PC-9 (cell line): ENCODE results near the gene SLC25A52. TPM values are rescaled to one million over a fixed set of nuclear protein-coding genes. Genes with fewer than 3 reads are reported as not detected.

Experiments
- BruUV-seq: library from RNA; stranded (reverse); fragments of 400-500 nt; replicated peaks from 2 replicates; lab custom pipeline; 2021; lab: Mats Ljungman, UMichigan
- CTCF ChIA-PET: fragments of 300-600 bp; sonication (Branson Sonifier 250); formaldehyde crosslinking; loops from one replicate; lab custom pipeline; 2022; ENCODE audit warnings: antibody characterized with exemption; lab: Charles Lee
- POLR2A ChIA-PET: fragments of 300-600 bp; sonication (Branson Sonifier 250); formaldehyde crosslinking; loops from one replicate; lab custom pipeline; 2022; ENCODE audit warnings: antibody characterized with exemption; ENCODE audit not compliant: unreplicated experiment; lab: Charles Lee
- DNase-seq, 2 experiments: peaks; one replicate each; pipeline versions ENCODE4 v3.0.0 to v3.0.0-alpha.2; 2015 to 2022; ENCODE audit warnings: mixed read lengths in 1 of 2
- H2AFZ ChIP-seq: fragments of 200-600 bp; sonication (generic); 2 replicates; pipeline ENCODE4 v1.8.1; 2017; ENCODE audit warnings: antibody characterized with exemption
- H3F3A ChIP-seq: fragments of 200-600 bp; sonication (generic); 2 replicates; pipeline ENCODE4 v1.8.1; 2017; ENCODE audit warnings: antibody characterized with exemption, mild to moderate bottlenecking, low read depth; ENCODE audit not compliant: insufficient read depth
- H3K27ac ChIP-seq: fragments of 200-600 bp; sonication (generic); 2 replicates; pipeline ENCODE4 v1.6.1; 2016; ENCODE audit warnings: mixed run types
- H3K27me3 ChIP-seq: fragments of 200-600 bp; sonication (generic); 2 replicates; pipeline ENCODE4 v1.6.1; 2016; ENCODE audit warnings: low read depth, mixed run types; ENCODE audit not compliant: insufficient read depth
- H3K36me3 ChIP-seq: fragments of 200-600 bp; sonication (generic); 2 replicates; pipeline ENCODE4 v1.6.1; 2016; ENCODE audit warnings: low read depth, mixed run types
- H3K4me1 ChIP-seq: fragments of 200-600 bp; sonication (generic); replicated peaks from 2 replicates; pipeline ENCODE4 v1.6.1; 2016; ENCODE audit warnings: mixed run types; ENCODE audit not compliant: insufficient read depth
- H3K4me2 ChIP-seq: fragments of 200-600 bp; sonication (generic); 2 replicates; pipeline ENCODE4 v1.6.1; 2017; ENCODE audit warnings: mixed run types
- H3K4me3 ChIP-seq: fragments of 200-600 bp; sonication (generic); 2 replicates; pipeline ENCODE4 v1.6.1; 2016; ENCODE audit warnings: mixed run types
- H3K79me2 ChIP-seq: fragments of 200-600 bp; sonication (generic); 2 replicates; pipeline ENCODE4 v1.6.1; 2017; ENCODE audit warnings: low read depth, mixed run types
- H3K9me2 ChIP-seq: fragments of 200-600 bp; sonication (generic); 2 replicates; pipeline ENCODE4 v1.8.1; 2017; ENCODE audit warnings: mild to moderate bottlenecking; ENCODE audit not compliant: insufficient read depth
- H3K9me3 ChIP-seq: fragments of 200-600 bp; sonication (generic); 2 replicates; pipeline ENCODE4 v1.8.1; 2016; ENCODE audit warnings: low read depth; ENCODE audit not compliant: insufficient read depth
- H4K20me1 ChIP-seq: fragments of 200-600 bp; sonication (generic); 2 replicates; pipeline ENCODE4 v1.8.1; 2017; ENCODE audit not compliant: insufficient read depth
- EZH2 ChIP-seq: fragments of 200-600 bp; sonication (generic); IDR thresholded peaks from 2 replicates; pipeline ENCODE4 v1.8.0; 2017; ENCODE audit warnings: antibody characterized with exemption, low read depth
- intact Hi-C: fragments of 100-400 bp; cut with micrococcal nuclease; formaldehyde crosslinking; loops from one replicate; pipeline ENCODE4 v1.10.0; 2022; ENCODE audit not compliant: unreplicated experiment
- total RNA-seq: library from RNA; stranded (reverse); gene quantifications from 2 replicates; pipeline ENCODE4 v1.2.3, GENCODE V29; 2021
- TF ChIP-seq, protein P1 (sequence below): fragments of 200-600 bp; sonication (generic); conservative IDR thresholded peaks from 2 replicates; pipeline ENCODE4 v1.6.1; 2017; ENCODE audit warnings: mixed run types, antibody characterized with exemption, mild to moderate bottlenecking, moderate library complexity

The SLC25A52 gene
- total RNA-seq, 1 experiment from 2014 or later, result not detected

DNA sequence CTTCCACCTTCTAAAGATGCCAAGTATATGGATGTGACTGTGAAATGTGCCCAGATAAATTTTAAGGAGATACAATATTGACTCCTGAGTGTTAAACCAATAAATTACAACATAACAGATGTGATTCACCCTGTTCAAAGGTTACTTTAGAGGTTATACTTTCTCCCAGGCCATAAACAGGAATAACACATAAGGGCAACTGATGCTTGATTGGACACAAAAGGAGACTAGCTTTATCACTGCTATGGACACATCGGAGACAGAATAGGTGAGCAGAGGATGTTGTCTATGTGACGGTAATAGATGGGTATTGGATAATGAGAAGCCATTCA lies 31.9 kb upstream of the SLC25A52 start:
- BruUV-seq, result no TSS peak
- H3K9me3 ChIP-seq, result no peaks in the 10 kb centered on the region
- H3F3A ChIP-seq, result no peaks in the 10 kb centered on the region
- H3K4me1 ChIP-seq, result no peaks in the 10 kb centered on the region
- H3K27me3 ChIP-seq, result no peaks in the 10 kb centered on the region
- no peak for DNase-seq
- TF ChIP-seq, protein P1, sequence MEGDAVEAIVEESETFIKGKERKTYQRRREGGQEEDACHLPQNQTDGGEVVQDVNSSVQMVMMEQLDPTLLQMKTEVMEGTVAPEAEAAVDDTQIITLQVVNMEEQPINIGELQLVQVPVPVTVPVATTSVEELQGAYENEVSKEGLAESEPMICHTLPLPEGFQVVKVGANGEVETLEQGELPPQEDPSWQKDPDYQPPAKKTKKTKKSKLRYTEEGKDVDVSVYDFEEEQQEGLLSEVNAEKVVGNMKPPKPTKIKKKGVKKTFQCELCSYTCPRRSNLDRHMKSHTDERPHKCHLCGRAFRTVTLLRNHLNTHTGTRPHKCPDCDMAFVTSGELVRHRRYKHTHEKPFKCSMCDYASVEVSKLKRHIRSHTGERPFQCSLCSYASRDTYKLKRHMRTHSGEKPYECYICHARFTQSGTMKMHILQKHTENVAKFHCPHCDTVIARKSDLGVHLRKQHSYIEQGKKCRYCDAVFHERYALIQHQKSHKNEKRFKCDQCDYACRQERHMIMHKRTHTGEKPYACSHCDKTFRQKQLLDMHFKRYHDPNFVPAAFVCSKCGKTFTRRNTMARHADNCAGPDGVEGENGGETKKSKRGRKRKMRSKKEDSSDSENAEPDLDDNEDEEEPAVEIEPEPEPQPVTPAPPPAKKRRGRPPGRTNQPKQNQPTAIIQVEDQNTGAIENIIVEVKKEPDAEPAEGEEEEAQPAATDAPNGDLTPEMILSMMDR, result no peak
- TF ChIP-seq EZH2, result no peak
- H3K79me2 ChIP-seq, result no peaks in the 10 kb centered on the region
- H3K27ac ChIP-seq, result no peak overlapping the region
- no peaks in the 10 kb centered on the region for H4K20me1 ChIP-seq
- no peak overlapping the region for H2AFZ ChIP-seq
- H3K4me3 ChIP-seq, result no peak overlapping the region
- H3K36me3 ChIP-seq, result no peaks in the 10 kb centered on the region
- CTCF ChIA-PET, result no interaction called here
- H3K4me2 ChIP-seq, result no peak overlapping the region
- intact Hi-C loops, result no loop called here
- POLR2A ChIA-PET, result no interaction called here
- H3K9me2 ChIP-seq, result no peaks in the 10 kb centered on the region

DNA sequence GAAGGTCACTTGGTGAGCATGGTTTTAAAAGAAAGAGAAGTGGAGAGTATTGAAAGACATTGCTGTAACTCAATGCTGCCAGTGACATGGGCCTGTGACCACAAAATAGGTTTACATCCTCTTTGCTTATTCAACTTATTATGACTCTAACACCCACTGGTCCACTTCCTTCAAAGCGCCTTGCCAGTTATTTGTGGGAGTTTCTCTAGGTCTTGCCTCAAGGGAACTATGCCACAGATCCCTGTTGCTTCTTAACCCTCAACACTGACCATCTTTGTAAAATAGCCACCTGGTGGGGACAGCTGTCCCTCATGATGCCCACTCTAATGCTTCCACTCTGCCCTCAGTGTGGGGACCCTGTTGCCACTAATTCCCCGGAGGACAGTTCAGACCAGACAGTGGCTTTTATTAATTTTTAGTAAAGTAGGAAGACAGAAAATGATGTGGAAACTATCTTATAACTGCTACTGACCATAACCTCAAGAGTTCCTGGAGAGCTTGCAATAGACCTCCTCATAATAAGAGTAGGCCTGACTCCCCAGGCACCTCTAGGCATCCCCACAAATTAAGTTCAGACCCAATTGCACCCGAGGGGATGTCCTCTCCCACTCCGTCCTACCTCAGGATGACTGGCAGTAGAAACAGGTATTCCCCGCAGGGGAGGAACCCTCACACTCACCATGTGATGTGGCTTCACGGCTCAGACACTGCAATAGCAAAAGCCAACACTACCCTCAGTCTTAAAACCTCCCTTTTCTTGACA lies 31.3 kb upstream of the SLC25A52 start:
- DNase-seq, result no peak
- Histone ChIP-seq H3K4me1 (no peaks in the 10 kb centered on the region), H3K27ac (no peak overlapping the region), H3K9me3 (no peaks in the 10 kb centered on the region), H3K9me2 (no peaks in the 10 kb centered on the region), H3K27me3 (no peaks in the 10 kb centered on the region), H3K79me2 (no peaks in the 10 kb centered on the region), H4K20me1 (no peaks in the 10 kb centered on the region), H2AFZ (no peak overlapping the region), H3K4me2 (no peak overlapping the region), H3F3A (no peaks in the 10 kb centered on the region), H3K4me3 (no peak overlapping the region), H3K36me3 (no peaks in the 10 kb centered on the region)
- ChIA-PET CTCF (no interaction called here), POLR2A (no interaction called here)
- intact Hi-C loops, result no loop called here
- no TSS peak for BruUV-seq
- TF ChIP-seq, protein P1, result no peak
- TF ChIP-seq EZH2, result no peak

DNA sequence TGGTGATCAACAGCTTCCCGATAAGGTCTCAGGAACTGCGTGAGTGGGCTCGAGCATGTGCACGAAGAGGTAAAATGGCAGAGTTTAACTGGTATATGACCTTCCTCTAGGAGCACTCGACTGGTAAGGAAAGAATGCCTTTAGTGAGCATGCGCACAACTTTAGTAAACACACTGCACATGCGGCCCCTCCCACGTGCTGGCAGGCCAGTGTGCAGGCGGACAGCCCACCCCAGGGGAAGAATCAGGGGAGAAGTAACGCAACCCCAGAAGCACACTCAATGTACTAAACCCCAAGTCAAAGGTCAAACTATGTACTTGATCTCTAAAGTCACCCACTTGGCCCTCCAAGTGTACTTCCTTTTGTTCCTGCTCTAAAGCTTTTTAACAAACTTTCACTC lies 28.7 kb upstream of the SLC25A52 start:
- Histone ChIP-seq H4K20me1 (no peaks in the 10 kb centered on the region), H2AFZ (no peak overlapping the region), H3K79me2 (no peaks in the 10 kb centered on the region), H3K4me3 (no peak overlapping the region), H3K9me2 (no peaks in the 10 kb centered on the region), H3K27ac (no peak overlapping the region), H3K36me3 (no peaks in the 10 kb centered on the region), H3K4me1 (no peaks in the 10 kb centered on the region), H3K4me2 (no peak overlapping the region), H3K27me3 (no peaks in the 10 kb centered on the region), H3F3A (no peaks in the 10 kb centered on the region), H3K9me3 (no peaks in the 10 kb centered on the region; the same call in 1 of the 2 replicates)
- ChIA-PET POLR2A (no interaction called here), CTCF (no interaction called here)
- BruUV-seq, result no TSS peak
- DNase-seq, result no peak
- no peak for TF ChIP-seq EZH2
- TF ChIP-seq, protein P1, result no peak
- intact Hi-C loops, result no loop called here
